GM18511 (cell line): ENCODE results near the gene ELAVL1.
A peak's percentile ranks its signal among the peaks of the same experiment; 100 is the strongest.
"Not testable (repeated sequence)": the region's sequence is repeated elsewhere in the genome, so short reads cannot be mapped to it uniquely, and the experiment has no call there.

Source experiments
- ATAC-seq: cut with Tn5 transposase; IDR thresholded peaks from one replicate; pipeline ENCODE4 v1.9.1; 2021; ENCODE audit warnings: mild to moderate bottlenecking, moderate library complexity; ENCODE audit not compliant: unreplicated experiment

The ELAVL1 gene

GRCh38 chr19:7971553-7972520 lies 33.6 kb downstream of the ELAVL1 start:
- ATAC-seq = no peak

- no peak for ATAC-seq
These were observed 34.6 kb downstream of the ELAVL1 start for GRCh38 chr19:7970716-7971448.

GRCh38 chr19:7969555-7969939 lies 35.9 kb downstream of the ELAVL1 start:
- no peak for ATAC-seq

- ATAC-seq = no peak
These were observed 36.5 kb downstream of the ELAVL1 start for GRCh38 chr19:7968796-7969554.

- ATAC-seq = no peak
These were observed 37.2 kb downstream of the ELAVL1 start for GRCh38 chr19:7968008-7968795.

- ATAC-seq = no peak
These were observed 39.3 kb downstream of the ELAVL1 start for GRCh38 chr19:7965921-7966665.

- ATAC-seq = no peak
These were observed 40.1 kb downstream of the ELAVL1 start for GRCh38 chr19:7965259-7965841.

- no peak for ATAC-seq
These were observed 41.9 kb downstream of the ELAVL1 start for GRCh38 chr19:7963566-7963965.

- ATAC-seq = no peak
These were observed 42.7 kb downstream of the ELAVL1 start for GRCh38 chr19:7962644-7963268.

GRCh38 chr19:7961920-7962626 lies 43.4 kb downstream of the ELAVL1 start:
- no peak for ATAC-seq

- not testable (repeated sequence) for ATAC-seq
These were observed 44.4 kb downstream of the ELAVL1 start for GRCh38 chr19:7961082-7961481.

GRCh38 chr19:7959211-7959610 lies 46.2 kb downstream of the ELAVL1 start:
- no peak for ATAC-seq

GRCh38 chr19:7955696-7956095 lies 49.7 kb downstream of the ELAVL1 start:
- no peak for ATAC-seq

GRCh38 chr19:7953576-7953975 lies 51.9 kb downstream of the ELAVL1 start:
- no peak for ATAC-seq

GRCh38 chr19:7953060-7953459 lies 52.4 kb downstream of the ELAVL1 start:
- ATAC-seq = no peak

- no peak for ATAC-seq
These were observed 57.5 kb downstream of the ELAVL1 start for GRCh38 chr19:7947939-7948338.

- peak; percentile 42 for ATAC-seq
These were observed 61.2 kb downstream of the ELAVL1 start for GRCh38 chr19:7944177-7944761.
